Peyer's patch (tissue), 4 donors: ENCODE measurements around the gene WBP11. TPM values are rescaled to one million over a fixed set of nuclear protein-coding genes. Genes with fewer than 3 reads are reported as not detected.
"Not testable (repeated sequence)": the region's sequence is repeated elsewhere in the genome, so short reads cannot be mapped to it uniquely, and the experiment has no call there.

Experiments
- DNase-seq, 3 donors: peaks; one replicate each; pipeline ENCODE4 v3.0.0-alpha.2; 2017 to 2019
- H3K27ac ChIP-seq, 4 donors: fragments of 200-600 bp; sonication (generic); one replicate each; pipeline ENCODE4 v1.5.1; 2016 to 2019
- H3K27me3 ChIP-seq, 2 donors: fragments of 200-600 bp; sonication (generic); one replicate each; pipeline ENCODE4 v1.5.1; 2019
- H3K36me3 ChIP-seq, 3 donors: fragments of 200-600 bp; sonication (generic); one replicate each; pipeline ENCODE4 v1.5.1; 2016 to 2019
- H3K4me1 ChIP-seq, 4 donors: fragments of 200-600 bp; sonication (generic); one replicate each; pipeline ENCODE4 v1.5.1; 2016 to 2019
- H3K4me3 ChIP-seq, 4 donors: fragments of 200-600 bp; sonication (generic); 1 replicate in 3 of 4; 2 replicates in 1 of 4; pipeline ENCODE4 v1.5.1; 2016 to 2019; ENCODE audit warnings: mild to moderate bottlenecking in 1 of 4
- H3K9me3 ChIP-seq, 4 donors: fragments of 200-600 bp; sonication (generic); one replicate each; pipeline ENCODE4 v1.5.1; 2016 to 2019; ENCODE audit warnings: mild to moderate bottlenecking in 1 of 4
- POLR2A ChIP-seq, 2 donors: fragments of 450-650 bp; IDR thresholded peaks; one replicate each; pipeline ENCODE4 v1.5.1; 2017; ENCODE audit warnings: antibody characterized with exemption in 2 of 2, mild to moderate bottlenecking in 2 of 2, moderate library complexity in 2 of 2
- total RNA-seq, 4 donors: library from RNA; depleted of rRNA; stranded (reverse); fragments of >200 nt; gene quantifications; one replicate each; pipeline ENCODE4 v1.1.0, GENCODE V29; 2016
- TF ChIP-seq, protein P1 (sequence below), 6 experiments: fragments of 450-650 bp in 4 of 6; fragments of 200-600 bp in 2 of 6; sonication (generic) in 1 of 6; IDR thresholded peaks; one replicate each; pipeline ENCODE4 v1.5.1; 2017 to 2019; ENCODE audit warnings: antibody characterized with exemption in 6 of 6, mild to moderate bottlenecking in 3 of 6, moderate library complexity in 1 of 6

The WBP11 gene
- total RNA-seq, 4 donors from 2014 or later = 12.3 to 42.9 (median 12.8) TPM

- DNase-seq = no peak
- H3K36me3 ChIP-seq = no peaks in the 10 kb centered on the region
- TF ChIP-seq POLR2A (IDR thresholded peaks at IDR 0.05) = no peak
- TF ChIP-seq, protein P1, sequence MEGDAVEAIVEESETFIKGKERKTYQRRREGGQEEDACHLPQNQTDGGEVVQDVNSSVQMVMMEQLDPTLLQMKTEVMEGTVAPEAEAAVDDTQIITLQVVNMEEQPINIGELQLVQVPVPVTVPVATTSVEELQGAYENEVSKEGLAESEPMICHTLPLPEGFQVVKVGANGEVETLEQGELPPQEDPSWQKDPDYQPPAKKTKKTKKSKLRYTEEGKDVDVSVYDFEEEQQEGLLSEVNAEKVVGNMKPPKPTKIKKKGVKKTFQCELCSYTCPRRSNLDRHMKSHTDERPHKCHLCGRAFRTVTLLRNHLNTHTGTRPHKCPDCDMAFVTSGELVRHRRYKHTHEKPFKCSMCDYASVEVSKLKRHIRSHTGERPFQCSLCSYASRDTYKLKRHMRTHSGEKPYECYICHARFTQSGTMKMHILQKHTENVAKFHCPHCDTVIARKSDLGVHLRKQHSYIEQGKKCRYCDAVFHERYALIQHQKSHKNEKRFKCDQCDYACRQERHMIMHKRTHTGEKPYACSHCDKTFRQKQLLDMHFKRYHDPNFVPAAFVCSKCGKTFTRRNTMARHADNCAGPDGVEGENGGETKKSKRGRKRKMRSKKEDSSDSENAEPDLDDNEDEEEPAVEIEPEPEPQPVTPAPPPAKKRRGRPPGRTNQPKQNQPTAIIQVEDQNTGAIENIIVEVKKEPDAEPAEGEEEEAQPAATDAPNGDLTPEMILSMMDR (IDR thresholded peaks at IDR 0.05) = no peak
- H3K4me1 ChIP-seq = no peaks in the 10 kb centered on the region
- no peaks in the 10 kb centered on the region for H3K9me3 ChIP-seq
- no peak overlapping the region for H3K27ac ChIP-seq
- H3K4me3 ChIP-seq = no peak overlapping the region
- H3K27me3 ChIP-seq = no peaks in the 10 kb centered on the region
Measured at GRCh38 chr12:14743061-14743460, 60.2 kb downstream of the WBP11 start.

- Histone ChIP-seq H3K27ac (no peak overlapping the region), H3K4me3 (no peak overlapping the region), H3K9me3 (no peaks in the 10 kb centered on the region), H3K4me1 (no peaks in the 10 kb centered on the region), H3K36me3 (no peaks in the 10 kb centered on the region), H3K27me3 (no peaks in the 10 kb centered on the region)
- TF ChIP-seq, protein P1 (IDR thresholded peaks at IDR 0.05) = no peak
- TF ChIP-seq POLR2A (IDR thresholded peaks at IDR 0.05) = no peak
- DNase-seq = no peak
Measured at GRCh38 chr12:14741942-14742341, 61.3 kb downstream of the WBP11 start.

GRCh38 chr12:14741153-14741552 lies 62.1 kb downstream of the WBP11 start:
- no peak for DNase-seq
- no peaks in the 10 kb centered on the region for H3K9me3 ChIP-seq
- no peak overlapping the region for H3K27ac ChIP-seq
- H3K4me1 ChIP-seq = no peaks in the 10 kb centered on the region
- no peaks in the 10 kb centered on the region for H3K36me3 ChIP-seq
- TF ChIP-seq POLR2A (IDR thresholded peaks at IDR 0.05) = no peak
- TF ChIP-seq, protein P1 (IDR thresholded peaks at IDR 0.05) = no peak
- H3K4me3 ChIP-seq = no peak overlapping the region
- H3K27me3 ChIP-seq = no peaks in the 10 kb centered on the region

GRCh38 chr12:14736441-14736840 lies 66.8 kb downstream of the WBP11 start:
- not testable (repeated sequence) for H3K27ac ChIP-seq

More at GRCh38 chr12:14736441-14736840, 66.8 kb downstream of the WBP11 start:
- H3K4me3 ChIP-seq, DNase-seq, H3K4me1 ChIP-seq, H3K9me3 ChIP-seq, H3K36me3 ChIP-seq, H3K27me3 ChIP-seq: not testable (repeated sequence)

Other genes with a start within 250 kb of the WBP11 start
- gene PLBD1, start 235.6 kb downstream of the WBP11 start, total RNA-seq = 10 to 100 TPM in 3 of 4 donors, 1 to 10 TPM in 1; 9.9 to 33.6 (median 20.5) TPM
- 100 to 1,000 TPM in 3 of 4 donors, 10 to 100 TPM in 1; 25.6 to 176 (median 122) TPM for gene GUCY2C, start 106.9 kb downstream of the WBP11 start, total RNA-seq
- under 1 TPM in 1 of 4 donors, not detected in 3; 0.88 TPM for gene C12orf60, start 192 bp upstream of the WBP11 start, total RNA-seq
- not detected for gene SMCO3, start 10.7 kb upstream of the WBP11 start, total RNA-seq
- gene ART4, start 40.0 kb upstream of the WBP11 start, total RNA-seq = under 1 TPM in 2 of 4 donors, not detected in 2; 0.13 to 0.18 TPM
- gene MGP, start 82.4 kb upstream of the WBP11 start, total RNA-seq = 100 to 1,000 TPM in 3 of 4 donors, 10 to 100 TPM in 1; 76.0 to 127 (median 115) TPM
- gene ERP27, start 135.1 kb upstream of the WBP11 start, total RNA-seq = 1 to 10 TPM in 2 of 4 donors, under 1 TPM in 1, not detected in 1; 0.94 to 2.5 (median 1.2) TPM
- gene ARHGDIB, start 158.1 kb upstream of the WBP11 start, total RNA-seq = 100 to 1,000 TPM in 1 of 4 donors, 10 to 100 TPM in 3; 17.1 to 290 (median 57.1) TPM
- not detected for gene PDE6H, start 169.6 kb upstream of the WBP11 start, total RNA-seq